DLD1 (cell line): Measurements from ENCODE around the gene CCR7.

ENCODE experiments used
- in situ Hi-C: cut with HindIII; loops from 2 replicates; pipeline ENCODE4 v1.10.0; 2017; ENCODE audit warnings: low sequenced_read_pairs

CCR7 gene

GRCh38 chr17:40563220-40564052 is 1.8 kb downstream of the CCR7 start:
- in situ Hi-C loops = no loop called here

- in situ Hi-C loops = no loop called here
These were observed 2.4 kb downstream of the CCR7 start for GRCh38 chr17:40562838-40563219.

GRCh38 chr17:40561871-40562611 is 3.2 kb downstream of the CCR7 start:
- in situ Hi-C loops = no loop called here

GRCh38 chr17:40561294-40561870 is 3.9 kb downstream of the CCR7 start:
- in situ Hi-C loops = no loop called here

- in situ Hi-C loops = no loop called here
These were observed 4.5 kb downstream of the CCR7 start for GRCh38 chr17:40560592-40561293.

GRCh38 chr17:40559954-40560591 is 5.2 kb downstream of the CCR7 start:
- in situ Hi-C loops = no loop called here

GRCh38 chr17:40559564-40559916 is 5.7 kb downstream of the CCR7 start:
- in situ Hi-C loops = no loop called here

GRCh38 chr17:40558890-40559563 is 6.2 kb downstream of the CCR7 start:
- in situ Hi-C loops = no loop called here

- in situ Hi-C loops = no loop called here
These were observed 6.9 kb downstream of the CCR7 start for GRCh38 chr17:40558300-40558889.

- in situ Hi-C loops = no loop called here
These were observed 7.6 kb downstream of the CCR7 start for GRCh38 chr17:40557531-40558299.

- in situ Hi-C loops = no loop called here
These were observed 8.3 kb downstream of the CCR7 start for GRCh38 chr17:40556884-40557414.

- in situ Hi-C loops = no loop called here
These were observed 9.0 kb downstream of the CCR7 start for GRCh38 chr17:40556198-40556661.

- in situ Hi-C loops = no loop called here
These were observed 9.7 kb downstream of the CCR7 start for GRCh38 chr17:40555296-40556190.

GRCh38 chr17:40554646-40555295 is 10.5 kb downstream of the CCR7 start:
- in situ Hi-C loops = no loop called here

GRCh38 chr17:40553694-40554534 is 11.4 kb downstream of the CCR7 start:
- in situ Hi-C loops = no loop called here
